ENCODE results near the gene STXBP2.

Gene STXBP2

GRCh38 chr19:7629347-7630054 lies 7.4 kb upstream of the STXBP2 start, which contains the start of the genes PET100 and XAB2:
PET100 (plus strand) TSS chr19:7629793; CDS start chr19:7629834, 41 bp downstream.
XAB2 (minus strand) TSS chr19:7629545; CDS start chr19:7629527, 18 bp downstream.
- ChIA-PET CTCF (interaction anchor here (0.6 to 1.6 kb wide), 4 partner anchors 51 to 175 kb away, joined by 3 to 7 read pairs (median 4); partner anchors contain the start of gene TRAPPC5), POLR2A (interaction anchor here (0.6 to 1.9 kb wide), 15 partner anchors 8 to 550 kb away, joined by 3 to 14 read pairs (median 4); partner anchors contain the start of genes CAMSAP3, LRRC8E and TIMM44)
- peaks cover 0 to 41% of the 10 kb centered on the region in 2 experiments; a peak in 2 of 3 replicates for H3K36me3 ChIP-seq (ENCODE audit: control insufficient read depth in 2 of 2, insufficient read depth in 1 of 2, low read length in 2 of 2)
- no peaks in the 10 kb centered on the region for H3K9me3 ChIP-seq (ENCODE audit: control insufficient read depth, insufficient read depth, low read depth, low read length)
- H3K4me1 ChIP-seq (ENCODE audit: control insufficient read depth, insufficient read depth, low read length): peaks cover 4% of the 10 kb centered on the region; the same call in 1 of the 2 replicates
- peak within 1 kb of the TSS; percentile 91 for H3K4me3 ChIP-seq (ENCODE audit: low read depth, low read length)
- H3K27ac ChIP-seq (ENCODE audit: extremely low read depth, low read depth, low read length): no peak within 1 kb of the TSS; the same call in 1 of the 2 replicates
- TF ChIP-seq ZNF175 (tag by site-specific recombination; IDR thresholded peaks at IDR 0.05): no peak
- no peak for TF ChIP-seq ZFHX2 (tag by site-specific recombination; conservative IDR thresholded peaks at IDR 0.05)
- TF ChIP-seq ZNF133 (tag by site-specific recombination; IDR thresholded peaks at IDR 0.05): no peak
- TF ChIP-seq, protein P1, sequence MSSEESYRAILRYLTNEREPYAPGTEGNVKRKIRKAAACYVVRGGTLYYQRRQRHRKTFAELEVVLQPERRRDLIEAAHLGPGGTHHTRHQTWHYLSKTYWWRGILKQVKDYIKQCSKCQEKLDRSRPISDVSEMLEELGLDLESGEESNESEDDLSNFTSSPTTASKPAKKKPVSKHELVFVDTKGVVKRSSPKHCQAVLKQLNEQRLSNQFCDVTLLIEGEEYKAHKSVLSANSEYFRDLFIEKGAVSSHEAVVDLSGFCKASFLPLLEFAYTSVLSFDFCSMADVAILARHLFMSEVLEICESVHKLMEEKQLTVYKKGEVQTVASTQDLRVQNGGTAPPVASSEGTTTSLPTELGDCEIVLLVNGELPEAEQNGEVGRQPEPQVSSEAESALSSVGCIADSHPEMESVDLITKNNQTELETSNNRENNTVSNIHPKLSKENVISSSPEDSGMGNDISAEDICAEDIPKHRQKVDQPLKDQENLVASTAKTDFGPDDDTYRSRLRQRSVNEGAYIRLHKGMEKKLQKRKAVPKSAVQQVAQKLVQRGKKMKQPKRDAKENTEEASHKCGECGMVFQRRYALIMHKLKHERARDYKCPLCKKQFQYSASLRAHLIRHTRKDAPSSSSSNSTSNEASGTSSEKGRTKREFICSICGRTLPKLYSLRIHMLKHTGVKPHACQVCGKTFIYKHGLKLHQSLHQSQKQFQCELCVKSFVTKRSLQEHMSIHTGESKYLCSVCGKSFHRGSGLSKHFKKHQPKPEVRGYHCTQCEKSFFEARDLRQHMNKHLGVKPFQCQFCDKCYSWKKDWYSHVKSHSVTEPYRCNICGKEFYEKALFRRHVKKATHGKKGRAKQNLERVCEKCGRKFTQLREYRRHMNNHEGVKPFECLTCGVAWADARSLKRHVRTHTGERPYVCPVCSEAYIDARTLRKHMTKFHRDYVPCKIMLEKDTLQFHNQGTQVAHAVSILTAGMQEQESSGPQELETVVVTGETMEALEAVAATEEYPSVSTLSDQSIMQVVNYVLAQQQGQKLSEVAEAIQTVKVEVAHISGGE (tag by site-specific recombination; conservative IDR thresholded peaks at IDR 0.05; ENCODE audit: low read depth): peak; percentile 56
- 0 out of 2 replicates have a peak, but pooled peaks have one; percentile 32 for TF ChIP-seq ZNF391 (tag by site-specific recombination; IDR thresholded peaks at IDR 0.05; ENCODE audit: borderline replicate concordance, low read depth)
- no peak for TF ChIP-seq ZBTB44 (tag by site-specific recombination; IDR thresholded peaks at IDR 0.05)
- TF ChIP-seq ZNF610 (tag by site-specific recombination; IDR thresholded peaks at IDR 0.05; ENCODE audit: borderline replicate concordance): no peak
- peak; percentile 10; the same call in 1 of the 2 replicates for TF ChIP-seq ZNF146 (tag by site-specific recombination; IDR thresholded peaks at IDR 0.05)
- peak; percentile 81 for TF ChIP-seq SP3 (tag by site-specific recombination; IDR thresholded peaks at IDR 0.05)
- TF ChIP-seq, protein P2, sequence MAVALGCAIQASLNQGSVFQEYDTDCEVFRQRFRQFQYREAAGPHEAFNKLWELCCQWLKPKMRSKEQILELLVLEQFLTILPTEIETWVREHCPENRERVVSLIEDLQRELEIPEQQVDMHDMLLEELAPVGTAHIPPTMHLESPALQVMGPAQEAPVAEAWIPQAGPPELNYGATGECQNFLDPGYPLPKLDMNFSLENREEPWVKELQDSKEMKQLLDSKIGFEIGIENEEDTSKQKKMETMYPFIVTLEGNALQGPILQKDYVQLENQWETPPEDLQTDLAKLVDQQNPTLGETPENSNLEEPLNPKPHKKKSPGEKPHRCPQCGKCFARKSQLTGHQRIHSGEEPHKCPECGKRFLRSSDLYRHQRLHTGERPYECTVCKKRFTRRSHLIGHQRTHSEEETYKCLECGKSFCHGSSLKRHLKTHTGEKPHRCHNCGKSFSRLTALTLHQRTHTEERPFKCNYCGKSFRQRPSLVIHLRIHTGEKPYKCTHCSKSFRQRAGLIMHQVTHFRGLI (tag by site-specific recombination; IDR thresholded peaks at IDR 0.05): no peak
- TF ChIP-seq ZNF423 (tag by site-specific recombination; IDR thresholded peaks at IDR 0.05): no peak
- no peak for TF ChIP-seq ZNF830 (tag by site-specific recombination; IDR thresholded peaks at IDR 0.05; ENCODE audit: low read depth)
- no peak for TF ChIP-seq ZNF155 (tag by site-specific recombination; IDR thresholded peaks at IDR 0.05)
- TF ChIP-seq ZNF529 (tag by site-specific recombination; IDR thresholded peaks at IDR 0.05; ENCODE audit: insufficient replicate concordance): no peak
- no peak for TF ChIP-seq GLIS1 (tag by site-specific recombination; IDR thresholded peaks at IDR 0.05)
- no peak for TF ChIP-seq HOXC10 (CRISPR knock-in tag; IDR thresholded peaks at IDR 0.05)
- peak; percentile 85 for TF ChIP-seq ELK4 (IDR thresholded peaks at IDR 0.05; ENCODE audit: borderline replicate concordance, low read depth, low read length)
- TF ChIP-seq ZNF366 (tag by site-specific recombination; conservative IDR thresholded peaks at IDR 0.05): no peak
- no peak for TF ChIP-seq KLF9 (tag by site-specific recombination; IDR thresholded peaks at IDR 0.05; ENCODE audit: low read depth)
- no peak for TF ChIP-seq ZBTB20 (tag by site-specific recombination; IDR thresholded peaks at IDR 0.05)
- TF ChIP-seq ZFP3 (tag by site-specific recombination; IDR thresholded peaks at IDR 0.05; ENCODE audit: low read depth): no peak
- TF ChIP-seq ZNF704 (tag by site-specific recombination; IDR thresholded peaks at IDR 0.05): no peak
- TF ChIP-seq RBAK (tag by site-specific recombination; IDR thresholded peaks at IDR 0.05): no peak
- TF ChIP-seq ZNF10 (tag by site-specific recombination; IDR thresholded peaks at IDR 0.05): 0 out of 2 replicates have a peak, but pooled peaks have one; percentile 8
- TF ChIP-seq HOXD13 (CRISPR knock-in tag; IDR thresholded peaks at IDR 0.05; ENCODE audit: borderline replicate concordance): no peak
- TF ChIP-seq ZNF692 (tag by site-specific recombination; IDR thresholded peaks at IDR 0.05): no peak
- no peak for TF ChIP-seq PRDM1 (tag by site-specific recombination; IDR thresholded peaks at IDR 0.05)
- no peak for TF ChIP-seq ZNF677 (tag by site-specific recombination; IDR thresholded peaks at IDR 0.05)
